SU-DHL-6 (cell line): ENCODE results near the gene CDCA3.

ENCODE experiments used
- H2AFZ ChIP-seq: fragments of 200-600 bp; sonication (generic); 2 replicates; pipeline ENCODE4 v1.6.1; 2014; ENCODE audit warnings: low read depth, mild to moderate bottlenecking, moderate library complexity, mixed read lengths, antibody characterized with exemption, low read length; ENCODE audit not compliant: severe bottlenecking
- H3F3A ChIP-seq: fragments of 200-600 bp; shearing (Covaris generic); 2 replicates; pipeline ENCODE4 v1.6.0; 2016; ENCODE audit warnings: antibody characterized with exemption, mild to moderate bottlenecking; ENCODE audit not compliant: insufficient read depth
- H3K27ac ChIP-seq: fragments of 200-600 bp; sonication (generic); 2 replicates; pipeline ENCODE4 v1.5.1; 2016; ENCODE audit warnings: low read depth, mild to moderate bottlenecking, low read length, moderate library complexity, mixed read lengths
- H3K27me3 ChIP-seq: fragments of 200-600 bp; sonication (generic), shearing (Covaris generic); 2 replicates; pipeline ENCODE4 v1.6.0; 2014; ENCODE audit warnings: mild to moderate bottlenecking, low read length
- H3K36me3 ChIP-seq: fragments of 200-600 bp; sonication (generic); 2 replicates; pipeline ENCODE4 v1.6.1; 2014; ENCODE audit warnings: mild to moderate bottlenecking, low read length, mixed read lengths
- H3K4me2 ChIP-seq: fragments of 300-600, 200-600 bp; shearing (Covaris generic), sonication (generic); 2 replicates; pipeline ENCODE4 v1.6.0; 2014; ENCODE audit warnings: low read length, low read depth, mild to moderate bottlenecking; ENCODE audit not compliant: poor library complexity, severe bottlenecking
- H3K4me3 ChIP-seq: fragments of 200-600 bp; sonication (generic); 2 replicates; pipeline ENCODE4 v1.5.1; 2014; ENCODE audit warnings: antibody characterized with exemption, low read length, mild to moderate bottlenecking, mixed read lengths; ENCODE audit not compliant: insufficient read depth, poor library complexity, severe bottlenecking
- H3K79me2 ChIP-seq: fragments of 200-600 bp; sonication (generic); 2 replicates; pipeline ENCODE4 v1.6.1; 2014; ENCODE audit warnings: mild to moderate bottlenecking, low read length, moderate library complexity; ENCODE audit not compliant: insufficient read depth
- H3K9ac ChIP-seq: fragments of 200-600 bp; sonication (generic); 2 replicates; pipeline ENCODE4 v1.7.0; 2014; ENCODE audit warnings: mild to moderate bottlenecking, low read length
- H3K9me2 ChIP-seq: fragments of 200-600 bp; sonication (generic); replicated peaks from 2 replicates; pipeline ENCODE4 v1.6.1; 2014; ENCODE audit warnings: low read length; ENCODE audit not compliant: insufficient read depth
- H3K9me3 ChIP-seq: fragments of 200-600 bp; sonication (generic); 2 replicates; pipeline ENCODE4 v1.6.1; 2014; ENCODE audit warnings: low read length, mixed read lengths; ENCODE audit not compliant: insufficient read depth
- H4K20me1 ChIP-seq: fragments of 200-600 bp; sonication (generic); 2 replicates; pipeline ENCODE4 v1.6.1; 2014; ENCODE audit warnings: low read depth, mild to moderate bottlenecking, antibody characterized with exemption, low read length, moderate library complexity, mixed read lengths
- CTCF ChIP-seq: fragments of 200-600 bp; sonication (generic); IDR thresholded peaks from one replicate; pipeline ENCODE4 v1.5.1; 2017; ENCODE audit warnings: antibody characterized with exemption, mild to moderate bottlenecking, low read length, moderate library complexity; ENCODE audit not compliant: insufficient read depth, poor library complexity, severe bottlenecking
- EZH2phosphoT487 ChIP-seq: fragments of 200-600 bp; sonication (generic), shearing (Covaris generic); conservative IDR thresholded peaks from 2 replicates; pipeline ENCODE4 v1.6.1; 2018; ENCODE audit warnings: mild to moderate bottlenecking, antibody characterized with exemption, low read length, moderate library complexity, mixed read lengths

CDCA3 gene

DNA sequence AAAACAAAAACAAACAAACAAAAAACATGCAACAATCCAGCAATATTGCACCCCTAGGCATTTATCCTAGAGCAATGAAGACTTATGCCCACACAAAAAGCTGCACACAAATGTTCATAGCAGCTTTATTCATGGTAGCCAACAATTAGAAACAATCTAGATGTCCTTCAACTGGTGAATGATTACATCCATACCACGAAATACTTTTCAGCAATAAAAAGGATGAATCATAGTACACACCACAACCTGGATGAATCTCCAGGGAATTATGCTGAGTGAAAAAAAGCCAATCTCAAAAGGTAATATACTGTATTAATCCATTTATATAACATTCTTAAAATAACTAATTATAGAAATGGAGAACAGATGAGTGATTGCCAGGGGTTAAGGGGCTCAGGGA lies 43.9 kb downstream of the CDCA3 start:
- H3K9me2 ChIP-seq = no peaks in the 10 kb centered on the region
- H3F3A ChIP-seq = no peaks in the 10 kb centered on the region
- no peaks in the 10 kb centered on the region for H3K36me3 ChIP-seq
- H3K79me2 ChIP-seq = no peaks in the 10 kb centered on the region
- no peak overlapping the region for H3K4me2 ChIP-seq
- H3K9ac ChIP-seq = no peak overlapping the region
- H2AFZ ChIP-seq = no peak overlapping the region
- H4K20me1 ChIP-seq = no peaks in the 10 kb centered on the region
- no peak overlapping the region for H3K4me3 ChIP-seq
- TF ChIP-seq CTCF = no peak
- TF ChIP-seq EZH2phosphoT487 = no peak
- H3K9me3 ChIP-seq = no peaks in the 10 kb centered on the region
- no peaks in the 10 kb centered on the region for H3K27me3 ChIP-seq
- no peak overlapping the region for H3K27ac ChIP-seq

GRCh38 chr12:6799147-6799546 lies 51.9 kb downstream of the CDCA3 start:
- Histone ChIP-seq H4K20me1 (no peaks in the 10 kb centered on the region), H3K4me3 (no peak overlapping the region), H3K9me2 (no peaks in the 10 kb centered on the region), H2AFZ (no peak overlapping the region), H3K27ac (no peak overlapping the region), H3K9ac (no peak overlapping the region), H3K79me2 (no peaks in the 10 kb centered on the region), H3K27me3 (no peaks in the 10 kb centered on the region), H3K36me3 (no peaks in the 10 kb centered on the region), H3F3A (no peaks in the 10 kb centered on the region), H3K9me3 (no peaks in the 10 kb centered on the region), H3K4me2 (no peak overlapping the region)
- TF ChIP-seq EZH2phosphoT487 (no peak), CTCF (no peak)
